ENCODE results near the gene SIDT1.

The SIDT1 gene

DNA sequence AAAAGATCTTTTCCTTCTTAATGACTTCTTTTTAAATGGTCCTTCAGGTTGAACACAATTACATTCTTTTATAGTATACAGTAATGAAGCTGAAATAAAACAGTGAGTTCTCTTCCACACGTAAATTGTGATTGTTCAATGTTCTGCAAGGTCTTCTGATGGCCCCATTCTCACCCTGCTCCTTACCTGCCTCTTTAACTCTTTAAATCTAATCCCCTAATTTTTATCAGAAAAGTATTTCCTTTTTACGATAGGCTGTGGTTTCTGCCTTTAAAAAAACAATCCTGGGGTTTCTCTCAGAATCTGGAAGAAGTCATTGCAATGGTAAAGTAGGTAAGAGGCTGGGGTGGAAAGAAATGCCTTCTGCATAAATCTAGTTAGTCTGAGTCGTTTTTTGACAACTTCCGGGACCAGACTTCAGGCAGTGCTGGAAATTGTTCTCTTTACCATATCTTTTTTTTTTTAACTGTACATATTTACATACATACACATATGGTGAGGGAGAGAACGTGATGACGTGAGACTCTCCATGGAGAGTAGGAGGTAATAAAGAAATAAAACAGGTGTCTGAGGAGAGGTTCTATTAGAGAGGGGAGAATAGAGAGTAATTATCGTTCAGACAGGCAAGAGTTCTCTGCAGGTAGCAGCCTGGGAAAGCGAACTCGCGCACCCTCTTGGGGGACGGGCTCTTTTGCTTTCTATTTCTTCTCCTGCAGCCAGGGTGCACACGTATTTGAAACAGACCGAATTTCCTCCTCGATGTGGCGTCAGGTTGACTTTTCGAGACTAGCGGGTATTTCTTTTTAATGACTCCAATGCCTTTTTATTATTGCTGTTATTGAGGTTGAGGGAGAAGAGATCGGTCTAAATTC is at the start of gene SIDT1:
TSS of gene SIDT1 (plus strand) at position 730 of the 872 bp plus-strand sequence. CDS start 467 bp downstream, outside the sequence.
- Mint-ChIP-seq H3K4me1 (ENCODE audit: low read depth) (peaks cover 42% of the 10 kb centered on the region), H3K4me3 (peak within 1 kb of the TSS; percentile 94), H3K27ac (peak within 1 kb of the TSS; percentile 98), H3K9me3 (no peaks in the 10 kb centered on the region), H3K27me3 (ENCODE audit: low read depth) (peaks cover 22% of the 10 kb centered on the region), H3K36me3 (ENCODE audit: low read depth) (peaks cover 10% of the 10 kb centered on the region)

DNA sequence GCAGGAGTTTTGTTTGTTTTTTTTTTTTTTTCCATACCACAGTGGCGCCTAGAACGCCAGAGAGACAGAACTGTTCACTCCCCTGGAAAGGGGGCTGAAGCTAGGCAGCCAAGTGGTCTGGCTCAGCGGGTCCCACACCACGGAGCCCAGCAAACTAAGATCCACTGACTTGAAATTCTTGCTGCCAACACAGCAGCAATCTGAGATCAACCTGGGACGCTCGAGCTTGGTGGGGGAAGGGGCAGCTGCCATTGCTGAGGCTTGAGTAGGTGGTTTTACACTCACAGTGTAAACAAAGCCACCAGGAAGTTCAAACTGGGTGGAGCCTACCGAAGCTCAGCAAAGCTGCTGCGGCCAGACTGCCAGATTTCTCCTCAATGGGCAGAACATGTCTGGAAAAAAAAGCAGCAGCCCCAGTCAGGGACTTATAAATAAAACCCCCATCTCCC is 47.2 kb upstream of the SIDT1 start:
- Mint-ChIP-seq H3K27me3 (ENCODE audit: low read depth) (no peaks in the 10 kb centered on the region), H3K9me3 (peaks cover 14% of the 10 kb centered on the region), H3K4me3 (no peak overlapping the region), H3K27ac (no peak overlapping the region), H3K36me3 (ENCODE audit: low read depth) (peaks cover 13% of the 10 kb centered on the region), H3K4me1 (ENCODE audit: low read depth) (peaks cover 6% of the 10 kb centered on the region)

DNA sequence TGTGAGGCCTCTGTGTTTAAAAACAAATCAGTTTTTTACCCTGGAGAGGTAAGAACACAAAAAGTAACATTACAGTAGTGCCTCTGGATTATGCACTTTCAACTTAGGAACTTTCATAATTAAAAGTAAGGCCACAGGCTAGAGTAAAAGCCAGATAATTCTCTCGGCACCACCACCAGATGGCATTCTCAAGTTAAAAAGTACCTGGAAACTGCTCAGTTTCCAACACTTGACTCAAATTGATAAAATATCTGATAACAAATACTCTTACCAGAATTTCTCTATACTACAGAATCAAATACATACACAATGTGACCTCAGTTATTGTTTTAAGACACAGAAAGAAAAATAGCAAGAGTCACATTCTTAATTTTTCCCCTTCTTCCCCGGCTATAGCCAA is 37.3 kb upstream of the SIDT1 start:
- Mint-ChIP-seq H3K9me3 (no peaks in the 10 kb centered on the region), H3K4me3 (no peak overlapping the region)

DNA sequence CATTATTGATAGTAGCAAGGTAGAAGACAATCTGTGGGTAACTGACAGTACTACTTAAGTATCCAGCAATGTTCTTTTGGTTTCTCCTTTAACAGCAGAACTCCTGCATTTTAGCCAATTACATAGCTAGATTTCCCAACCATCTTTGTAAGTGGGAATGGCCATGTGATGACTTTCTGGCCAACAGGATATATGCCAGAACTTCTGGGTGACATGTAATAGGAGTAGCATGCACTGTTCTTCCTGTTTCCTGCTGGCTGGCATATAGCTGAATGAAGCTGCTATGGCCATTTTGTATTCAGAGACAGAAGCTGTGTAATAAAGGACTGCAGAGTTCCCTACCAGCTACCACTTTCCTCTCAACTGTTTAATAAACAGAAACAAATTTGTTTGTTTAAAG is 35.4 kb upstream of the SIDT1 start:
- H3K4me1 Mint-ChIP-seq (ENCODE audit: low read depth), result peaks cover 4% of the 10 kb centered on the region
- H3K9me3 Mint-ChIP-seq, result no peaks in the 10 kb centered on the region
- H3K4me3 Mint-ChIP-seq, result no peak overlapping the region
- H3K36me3 Mint-ChIP-seq (ENCODE audit: low read depth), result peaks cover 12% of the 10 kb centered on the region
- no peaks in the 10 kb centered on the region for H3K27me3 Mint-ChIP-seq (ENCODE audit: low read depth)
- H3K27ac Mint-ChIP-seq, result no peak overlapping the region

More for the DNA sequence above, 37.3 kb upstream of the SIDT1 start:
- no peaks in the 10 kb centered on the region for H3K4me1 Mint-ChIP-seq (ENCODE audit: low read depth)
- H3K27ac Mint-ChIP-seq, result no peak overlapping the region
- peaks cover 16% of the 10 kb centered on the region for H3K36me3 Mint-ChIP-seq (ENCODE audit: low read depth)
- H3K27me3 Mint-ChIP-seq (ENCODE audit: low read depth), result no peaks in the 10 kb centered on the region

DNA sequence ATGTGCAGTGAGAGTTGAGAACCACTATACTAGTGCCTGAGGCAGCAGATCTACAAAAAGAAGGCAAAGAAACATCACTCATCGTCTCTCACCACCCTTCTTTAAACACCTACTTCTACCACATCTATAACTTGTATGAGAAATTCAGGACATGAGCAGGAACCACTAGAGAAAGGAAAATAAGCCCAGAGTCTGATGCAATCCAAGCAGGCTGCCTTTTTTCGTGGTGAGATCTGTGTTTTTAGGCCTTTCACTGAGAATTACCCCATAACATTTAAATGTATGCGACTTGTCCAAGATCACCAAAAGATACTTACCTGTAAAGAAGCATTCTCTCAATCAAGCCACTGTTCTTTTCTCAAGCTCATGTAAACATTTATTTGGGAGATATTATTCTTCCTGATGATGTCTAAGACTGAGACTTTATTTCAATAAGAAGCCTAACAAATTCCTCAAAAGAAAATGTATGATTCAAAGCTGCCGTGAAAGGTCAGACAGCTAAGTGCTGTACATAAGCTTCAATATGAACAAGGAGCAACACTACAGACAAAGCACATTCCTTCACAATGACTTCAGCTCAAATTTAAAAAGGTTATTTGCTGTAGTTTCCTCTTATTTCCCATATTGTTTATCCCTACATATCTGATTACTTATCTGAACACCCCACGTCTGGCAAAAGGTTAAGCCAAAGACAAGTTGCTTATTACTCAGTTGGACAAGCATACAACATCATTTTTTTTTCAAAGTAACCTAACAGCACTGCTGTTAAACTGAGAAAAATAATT is 33.9 kb upstream of the SIDT1 start:
- H3K27ac Mint-ChIP-seq, result no peak overlapping the region
- no peaks in the 10 kb centered on the region for H3K27me3 Mint-ChIP-seq (ENCODE audit: low read depth)
- H3K4me3 Mint-ChIP-seq, result no peak overlapping the region
- H3K9me3 Mint-ChIP-seq, result no peaks in the 10 kb centered on the region
- peaks cover 14% of the 10 kb centered on the region for H3K36me3 Mint-ChIP-seq (ENCODE audit: low read depth)
- H3K4me1 Mint-ChIP-seq (ENCODE audit: low read depth), result peaks cover 4% of the 10 kb centered on the region

DNA sequence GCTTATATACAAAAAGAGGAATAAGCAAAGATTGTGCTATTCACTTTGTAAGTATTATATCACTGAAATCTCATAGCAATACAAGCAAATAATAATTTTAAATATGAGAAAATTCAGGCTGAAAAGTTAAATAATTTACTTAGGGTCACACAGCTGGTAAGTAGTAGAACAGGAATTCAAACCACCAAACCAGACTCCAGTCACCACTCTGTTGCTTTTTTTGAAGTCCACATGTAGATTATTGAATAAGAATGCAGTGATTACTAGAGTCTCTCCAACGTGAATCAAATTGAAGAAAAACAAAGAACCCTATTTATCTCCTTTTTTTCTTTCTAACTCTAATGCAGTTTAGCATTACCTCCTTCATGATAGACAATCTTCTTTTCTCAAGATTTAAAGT is 33.3 kb upstream of the SIDT1 start:
- no peaks in the 10 kb centered on the region for H3K9me3 Mint-ChIP-seq
- H3K36me3 Mint-ChIP-seq (ENCODE audit: low read depth), result peaks cover 14% of the 10 kb centered on the region
- H3K4me3 Mint-ChIP-seq, result no peak overlapping the region
- H3K27ac Mint-ChIP-seq, result no peak overlapping the region
- no peaks in the 10 kb centered on the region for H3K27me3 Mint-ChIP-seq (ENCODE audit: low read depth)
- H3K4me1 Mint-ChIP-seq (ENCODE audit: low read depth), result peaks cover 4% of the 10 kb centered on the region

DNA sequence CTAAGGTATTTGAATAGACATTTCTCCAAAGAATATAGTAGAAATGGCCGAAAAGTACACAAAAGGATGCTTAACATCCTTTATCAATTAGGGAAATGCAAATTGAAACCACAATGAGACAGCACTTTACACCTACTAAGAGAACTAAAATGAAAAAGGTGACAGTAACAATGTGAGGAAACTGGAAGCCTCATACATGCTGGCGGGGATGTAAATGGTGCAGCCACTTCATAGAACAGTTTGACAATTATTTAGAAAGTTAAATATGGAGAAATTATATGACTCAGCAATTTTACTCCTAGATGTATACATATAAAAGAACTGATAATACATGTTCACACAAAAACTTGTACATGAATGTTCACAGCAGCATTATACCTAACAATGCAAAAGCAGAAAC is 30.8 kb upstream of the SIDT1 start:
- Mint-ChIP-seq H3K36me3 (ENCODE audit: low read depth) (peaks cover 13% of the 10 kb centered on the region), H3K27ac (no peak overlapping the region), H3K9me3 (no peaks in the 10 kb centered on the region), H3K27me3 (ENCODE audit: low read depth) (no peaks in the 10 kb centered on the region), H3K4me3 (no peak overlapping the region), H3K4me1 (ENCODE audit: low read depth) (peaks cover 4% of the 10 kb centered on the region)

DNA sequence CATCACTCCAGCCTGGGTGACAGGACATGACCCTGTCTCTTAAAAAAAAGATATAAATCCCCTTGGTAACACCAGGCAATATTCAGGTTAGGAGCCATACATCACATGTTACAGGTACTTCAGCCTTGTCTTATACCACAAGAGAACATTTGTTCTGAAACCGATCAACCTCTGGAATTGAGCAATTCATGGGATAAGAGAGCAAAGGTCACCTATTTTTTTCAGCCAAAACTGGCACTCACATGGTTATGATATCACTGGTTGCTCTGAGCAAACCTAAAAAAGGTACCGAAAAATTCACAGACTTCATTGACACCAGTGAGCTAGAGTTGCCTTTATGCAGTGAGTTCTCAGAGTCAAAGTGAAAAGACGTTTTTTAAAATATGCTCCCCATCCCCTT is 26.5 kb upstream of the SIDT1 start:
- Mint-ChIP-seq H3K27me3 (ENCODE audit: low read depth) (no peaks in the 10 kb centered on the region), H3K4me3 (no peak overlapping the region), H3K9me3 (no peaks in the 10 kb centered on the region), H3K4me1 (ENCODE audit: low read depth) (peaks cover 4% of the 10 kb centered on the region), H3K27ac (no peak overlapping the region), H3K36me3 (ENCODE audit: low read depth) (peaks cover 8% of the 10 kb centered on the region)

DNA sequence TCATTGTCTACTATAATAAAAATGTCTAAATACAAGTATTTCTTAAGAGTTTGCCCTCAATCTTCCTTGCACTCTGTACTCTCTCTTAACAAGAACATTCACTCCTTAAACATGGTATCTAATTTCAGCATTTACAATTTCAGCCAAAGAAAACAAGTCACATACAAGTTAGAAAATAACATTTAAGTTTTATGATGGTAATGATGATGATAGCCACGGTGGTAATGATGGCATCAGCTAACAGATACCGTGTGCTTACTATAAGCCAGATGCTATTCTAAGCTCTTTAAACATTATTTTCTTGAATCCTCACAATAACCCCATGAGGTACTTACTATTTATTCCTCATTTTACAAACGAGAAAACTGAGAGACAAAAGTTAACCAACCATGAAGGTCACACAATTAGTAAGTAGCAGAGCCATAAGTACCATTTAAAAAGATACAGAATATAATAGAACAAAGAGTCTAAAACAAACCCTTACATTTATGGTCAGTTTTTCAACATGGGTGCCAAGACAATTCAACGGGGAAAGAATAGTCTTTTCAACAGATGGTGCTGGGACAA is 24.8 kb upstream of the SIDT1 start:
- H3K4me1 Mint-ChIP-seq (ENCODE audit: low read depth), result no peaks in the 10 kb centered on the region
- H3K27ac Mint-ChIP-seq, result no peak overlapping the region
- H3K9me3 Mint-ChIP-seq, result no peaks in the 10 kb centered on the region
- H3K4me3 Mint-ChIP-seq, result no peak overlapping the region
- no peaks in the 10 kb centered on the region for H3K27me3 Mint-ChIP-seq (ENCODE audit: low read depth)
- H3K36me3 Mint-ChIP-seq (ENCODE audit: low read depth), result peaks cover 4% of the 10 kb centered on the region

DNA sequence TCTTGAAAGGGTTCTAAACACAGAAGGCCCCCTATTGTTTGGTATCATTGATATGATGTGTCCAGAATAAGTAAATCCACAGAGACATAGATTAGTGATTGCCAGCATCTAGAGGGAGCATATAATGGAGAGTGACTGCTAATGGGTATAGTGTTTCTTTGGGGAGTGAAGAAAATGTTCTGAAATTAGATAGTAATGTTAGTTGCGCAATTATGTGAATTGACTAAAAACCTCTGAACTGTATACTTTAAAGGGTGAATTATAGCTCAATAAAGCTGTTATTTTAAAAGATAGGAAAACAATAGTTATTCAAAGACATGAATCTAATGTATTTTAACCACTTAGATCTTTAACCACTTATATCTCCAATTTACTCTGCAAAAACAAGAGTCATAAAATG is 23.4 kb upstream of the SIDT1 start:
- Mint-ChIP-seq H3K4me1 (ENCODE audit: low read depth) (no peaks in the 10 kb centered on the region), H3K27ac (no peak overlapping the region), H3K36me3 (ENCODE audit: low read depth) (peaks cover 4% of the 10 kb centered on the region), H3K27me3 (ENCODE audit: low read depth) (no peaks in the 10 kb centered on the region), H3K4me3 (no peak overlapping the region), H3K9me3 (no peaks in the 10 kb centered on the region)

DNA sequence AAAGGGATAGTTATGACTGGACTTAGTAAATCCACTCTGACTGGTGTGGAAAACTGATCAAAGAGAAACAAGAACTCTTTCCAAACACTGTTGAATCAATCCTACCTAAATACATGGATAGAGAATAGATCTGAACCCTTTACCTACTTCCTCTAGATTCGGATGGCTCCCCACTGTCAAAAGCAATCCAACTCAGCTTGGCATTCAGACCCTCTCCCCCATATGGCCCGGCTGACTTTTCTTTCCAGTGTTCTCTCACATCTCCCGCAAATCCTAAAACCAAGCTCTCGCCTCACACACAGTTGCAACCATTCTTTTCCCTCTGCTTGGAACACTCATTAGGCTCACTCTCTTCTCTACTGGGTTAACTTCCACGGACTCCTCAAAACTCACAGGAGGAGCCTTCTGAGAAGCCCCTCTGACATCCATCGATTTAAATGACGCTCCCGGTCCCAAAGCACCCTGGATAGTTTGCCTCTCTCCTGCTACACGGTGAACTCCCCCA is 18.0 kb upstream of the SIDT1 start:
- H3K27me3 Mint-ChIP-seq (ENCODE audit: low read depth), result peaks cover 28% of the 10 kb centered on the region
- H3K36me3 Mint-ChIP-seq (ENCODE audit: low read depth), result peaks cover 2% of the 10 kb centered on the region
- no peak overlapping the region for H3K4me3 Mint-ChIP-seq
- no peak overlapping the region for H3K27ac Mint-ChIP-seq
- H3K4me1 Mint-ChIP-seq (ENCODE audit: low read depth), result peaks cover 6% of the 10 kb centered on the region
- no peaks in the 10 kb centered on the region for H3K9me3 Mint-ChIP-seq

DNA sequence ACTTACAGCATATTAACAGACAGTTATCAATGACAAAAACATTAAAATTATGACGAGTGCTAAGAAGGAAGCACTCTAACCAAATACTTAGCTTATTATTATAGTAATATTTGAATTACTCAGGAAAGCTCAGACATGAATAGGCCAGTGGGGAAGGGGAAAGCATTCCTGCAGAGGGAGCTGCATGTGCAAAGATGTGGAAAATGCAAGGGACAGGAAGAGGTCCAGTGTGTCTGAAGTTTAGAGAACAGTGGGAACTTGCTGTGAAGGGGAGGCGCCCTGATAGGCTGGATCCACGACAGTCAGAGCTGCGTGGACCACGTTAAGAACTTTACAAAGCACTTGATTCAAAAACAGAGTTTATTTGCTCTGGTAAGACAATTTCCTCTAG is 16.2 kb upstream of the SIDT1 start:
- Mint-ChIP-seq H3K4me3 (no peak overlapping the region), H3K9me3 (no peaks in the 10 kb centered on the region), H3K4me1 (ENCODE audit: low read depth) (peaks cover 6% of the 10 kb centered on the region), H3K27ac (peak overlapping the region; percentile 54), H3K36me3 (ENCODE audit: low read depth) (no peaks in the 10 kb centered on the region), H3K27me3 (ENCODE audit: low read depth) (peaks cover 34% of the 10 kb centered on the region)

DNA sequence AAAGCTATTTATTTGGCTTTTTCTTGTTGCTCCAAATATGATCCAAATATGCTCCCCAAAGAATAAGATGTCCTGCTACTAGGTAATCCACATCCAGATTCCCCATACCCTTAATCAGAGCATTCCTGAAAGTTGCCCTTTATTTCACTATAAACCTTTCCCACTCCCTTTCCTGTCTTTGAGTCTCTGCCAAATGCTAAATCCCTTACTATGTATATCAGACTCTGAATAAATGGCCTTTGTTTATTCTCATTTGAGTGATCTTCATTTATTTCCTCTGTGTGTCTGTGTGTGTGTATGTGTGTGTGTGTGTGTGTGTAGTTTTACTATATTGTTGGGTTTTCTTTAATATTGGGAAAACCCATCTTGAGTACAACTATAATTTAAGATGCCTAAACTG is 10.4 kb upstream of the SIDT1 start:
- H3K27ac Mint-ChIP-seq, result no peak overlapping the region
- no peaks in the 10 kb centered on the region for H3K4me1 Mint-ChIP-seq (ENCODE audit: low read depth)
- no peak overlapping the region for H3K4me3 Mint-ChIP-seq
- H3K36me3 Mint-ChIP-seq (ENCODE audit: low read depth), result no peaks in the 10 kb centered on the region
- H3K27me3 Mint-ChIP-seq (ENCODE audit: low read depth), result peaks cover 70% of the 10 kb centered on the region
- H3K9me3 Mint-ChIP-seq, result no peaks in the 10 kb centered on the region

DNA sequence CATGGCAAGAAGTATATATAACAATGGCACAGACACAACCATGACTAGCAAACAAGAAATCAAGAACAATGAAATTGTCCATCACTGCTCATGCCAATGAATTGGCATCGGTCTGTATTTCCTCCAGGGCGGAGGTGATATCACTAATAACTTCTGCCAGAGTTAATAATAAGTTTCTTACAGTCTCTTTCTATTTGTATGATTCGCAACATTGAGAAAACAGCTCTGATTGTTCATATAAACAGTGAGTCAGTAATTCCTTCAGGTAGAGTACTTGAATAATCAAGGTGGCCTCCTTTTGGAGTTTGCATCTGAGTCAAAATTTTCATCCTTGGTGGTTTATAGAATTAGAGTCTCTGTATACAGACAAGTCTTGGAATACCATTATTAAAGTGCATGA is 9.1 kb upstream of the SIDT1 start:
- Mint-ChIP-seq H3K36me3 (ENCODE audit: low read depth) (peaks cover 1% of the 10 kb centered on the region), H3K27me3 (ENCODE audit: low read depth) (peaks cover 72% of the 10 kb centered on the region), H3K9me3 (no peaks in the 10 kb centered on the region), H3K4me3 (no peak overlapping the region), H3K27ac (no peak overlapping the region), H3K4me1 (ENCODE audit: low read depth) (no peaks in the 10 kb centered on the region)

All from T-helper 1 cell treated with Interleukin-12 subunit alpha and Interleukin-12 subunit beta and Interleukin-4 antibody, amounts not matched to agents 30 μg/mL and 1 μg/mL, for 36 hours (primary cell).